K562 (cell line): ENCODE data around the gene C1QTNF5. TPM values are rescaled to one million over a fixed set of nuclear protein-coding genes. Genes with fewer than 3 reads are reported as not detected.

Source experiments
- ATAC-seq: fragments of 200-7000 bp; cut with Tn5 transposase; 3 replicates; pipeline ENCODE4 v1.9.1; 2020; ENCODE audit warnings: moderate library complexity
- BruUV-seq: library from RNA; stranded (reverse); fragments of 400-500 nt; replicated peaks from 2 replicates; lab custom pipeline; 2021; lab: Mats Ljungman, UMichigan
- CTCF ChIA-PET: fragments of 300-600 bp; formaldehyde crosslinking; extraction: SDS; loops from one replicate; lab custom pipeline; 2021; ENCODE audit warnings: low intra/inter-chr PET ratio; lab: Yijun Ruan, JAX
- POLR2A ChIA-PET: fragments of 300-600, 350-650 bp; sonication (Branson Sonifier 250); formaldehyde crosslinking; extraction: SDS; loops from one replicate; lab custom pipeline; 2021; ENCODE audit warnings: antibody characterized with exemption, inconsistent platforms; lab: Yijun Ruan, JAX
- DNase-seq, 4 experiments: peaks; one replicate each; pipeline versions ENCODE4 v3.0.0 to v3.0.0-alpha.2; 2011 to 2018; ENCODE audit warnings: low spot score in 3 of 4, mixed read lengths in 3 of 4; ENCODE audit errors: extremely low read depth in 1 of 4
- FAIRE-seq: peaks from 2 replicates; lab custom pipeline; 2011; peaks lifted over from hg19 to GRCh38; lab: Jason Lieb, UNC
- H2AFZ ChIP-seq: 2 replicates; pipeline ENCODE4 v1.6.0; 2011; ENCODE audit warnings: low read depth, low read length, control low read depth, inconsistent platforms
- H3K27ac ChIP-seq: fragments of 200-600 bp; 3 replicates; pipeline ENCODE4 v1.8.0; 2011; ENCODE audit warnings: low read depth, mild to moderate bottlenecking, control low read depth, inconsistent platforms, low read length, moderate library complexity, mixed read lengths; ENCODE audit errors: extremely low read depth
- H3K27me3 ChIP-seq, 2 experiments: fragments of 300-600 bp in 1 of 2; 2 replicates in 1 of 2; 3 replicates in 1 of 2; pipeline versions ENCODE4 v1.6.0 to v1.8.0; 2011; ENCODE audit warnings: inconsistent platforms in 2 of 2, low read length in 2 of 2, mild to moderate bottlenecking in 1 of 2, mixed read lengths in 1 of 2, moderate library complexity in 1 of 2; ENCODE audit not compliant: control insufficient read depth in 2 of 2, insufficient read depth in 2 of 2
- H3K36me3 ChIP-seq: fragments of 300-600 bp; 3 replicates; pipeline ENCODE4 v1.8.0; 2011; ENCODE audit warnings: mild to moderate bottlenecking, low read length, inconsistent platforms; ENCODE audit not compliant: control insufficient read depth, insufficient read depth
- H3K4me1 ChIP-seq, 2 experiments: fragments of 200-600 bp in 1 of 2; replicated peaks in 1 of 2; 2 replicates in 1 of 2; 3 replicates in 1 of 2; pipeline versions ENCODE4 v1.5.1 to v1.8.0; 2011; ENCODE audit warnings: inconsistent platforms in 2 of 2, low read length in 2 of 2, mild to moderate bottlenecking in 1 of 2, mixed read lengths in 1 of 2, moderate library complexity in 1 of 2; ENCODE audit not compliant: control insufficient read depth in 2 of 2, insufficient read depth in 2 of 2
- H3K4me2 ChIP-seq: 2 replicates; pipeline ENCODE4 v1.6.1; 2011; ENCODE audit warnings: low read length, control low read depth, inconsistent platforms, mixed read lengths; ENCODE audit not compliant: insufficient read depth
- H3K4me3 ChIP-seq: fragments of 200-600 bp; sonication (generic), shearing (Covaris generic); 2 replicates; pipeline ENCODE4 v1.5.1; 2016; ENCODE audit warnings: control low read depth, inconsistent platforms
- H3K79me2 ChIP-seq: fragments of 200-600 bp; 3 replicates; pipeline ENCODE4 v1.8.0; 2011; ENCODE audit warnings: low read length, inconsistent platforms; ENCODE audit not compliant: control insufficient read depth, insufficient read depth
- H3K9ac ChIP-seq, 2 experiments: 2 replicates each; pipeline versions ENCODE4 v1.6.0 to v1.6.1; 2011; ENCODE audit warnings: low read depth in 2 of 2, low read length in 2 of 2, control low read depth in 1 of 2, inconsistent platforms in 1 of 2, mild to moderate bottlenecking in 1 of 2, mixed read lengths in 1 of 2; ENCODE audit not compliant: insufficient read depth in 1 of 2
- H3K9me1 ChIP-seq: one replicate; pipeline ENCODE4 v1.6.0; 2011; ENCODE audit warnings: inconsistent platforms, mild to moderate bottlenecking, low read length, moderate library complexity; ENCODE audit not compliant: control insufficient read depth, insufficient read depth
- H3K9me3 ChIP-seq: replicated peaks from 2 replicates; pipeline ENCODE4 v1.5.1; 2011; ENCODE audit warnings: low read depth, low read length, inconsistent platforms; ENCODE audit not compliant: control insufficient read depth, insufficient read depth
- H4K20me1 ChIP-seq: replicated peaks from 2 replicates; pipeline ENCODE4 v1.6.1; 2011; ENCODE audit warnings: low read length, inconsistent platforms, mixed read lengths; ENCODE audit not compliant: control insufficient read depth, insufficient read depth
- FOXK2 ChIP-seq, 2 experiments: fragments of 450-650 bp; IDR thresholded peaks in 1 of 2; conservative IDR thresholded peaks in 1 of 2; 2 replicates each; pipeline ENCODE4 v1.6.1; 2016; ENCODE audit warnings: low read depth in 2 of 2, mild to moderate bottlenecking in 1 of 2
- WGBS: fragments of 100-300 bp; shearing (Covaris generic); methylation state at CpG from one replicate; pipeline ENCODE4 v1.1.6; 2016; ENCODE audit warnings: low coverage, mixed read lengths; ENCODE audit not compliant: insufficient coverage; ENCODE audit errors: missing lambda C conversion rate; 5-methylcytosine and 5-hydroxymethylcytosine counted together
- in situ Hi-C: fragments of 300-500 bp; cut with MboI; formaldehyde crosslinking; loops from 4 replicates; pipeline ENCODE4 v1.15.0; 2018; ENCODE audit warnings: inconsistent platforms, mixed read lengths
- intact Hi-C: fragments of 100-400 bp; cut with micrococcal nuclease; formaldehyde crosslinking; loops from 2 replicates; pipeline ENCODE4 v1.14.2; 2022
- polyA plus RNA-seq, 8 experiments: library from polyadenylated mRNA; depleted of rRNA in 4 of 8; stranded (reverse) in 5 of 8; unstranded in 3 of 8; fragments of >200 nt; fragmentation: Nextera tagmentation in 2 of 8; fragmentation: Illumina TruSeq in 1 of 8; extraction: Ambion mirVana in 2 of 8; extraction: Trizol in 1 of 8; gene quantifications; 2 replicates each; pipeline versions ENCODE4 v1.2.1 to v1.2.3, GENCODE V29; 2011 to 2014; ENCODE audit warnings: inconsistent platforms in 1 of 8, missing spikeins in 1 of 8
- total RNA-seq, 7 experiments: library from RNA; depleted of rRNA in 6 of 7; stranded (reverse); fragments of >200 nt in 6 of 7; fragmentation: Illumina TruSeq in 2 of 7; extraction: Trizol in 2 of 7; gene quantifications; 2 replicates each; pipeline versions ENCODE4 v1.2.1 to v1.2.3, GENCODE V29; 2011 to 2021; ENCODE audit warnings: low replicate concordance in 1 of 7
- TF ChIP-seq, protein P1 (sequence below): sonication (generic); formaldehyde crosslinking; IDR thresholded peaks from 2 replicates; pipeline ENCODE4 v1.8.1; 2023; ENCODE audit warnings: mild to moderate bottlenecking, missing genetic modification reagents
- TF ChIP-seq, protein P2 (sequence below): fragments of 200-800 bp; sonication (Bioruptor generic); IDR thresholded peaks from 2 replicates; pipeline ENCODE4 v1.6.1; 2016; ENCODE audit warnings: missing genetic modification characterization, missing compliant biosample characterization

The C1QTNF5 gene
- total and polyA plus RNA-seq, 9 of the 15 experiments (the other 6 are each of a cell fraction or from before 2014, with no cell fraction given): 0.07 to 0.76 (median 0.24) TPM; not detected in 1

DNA sequence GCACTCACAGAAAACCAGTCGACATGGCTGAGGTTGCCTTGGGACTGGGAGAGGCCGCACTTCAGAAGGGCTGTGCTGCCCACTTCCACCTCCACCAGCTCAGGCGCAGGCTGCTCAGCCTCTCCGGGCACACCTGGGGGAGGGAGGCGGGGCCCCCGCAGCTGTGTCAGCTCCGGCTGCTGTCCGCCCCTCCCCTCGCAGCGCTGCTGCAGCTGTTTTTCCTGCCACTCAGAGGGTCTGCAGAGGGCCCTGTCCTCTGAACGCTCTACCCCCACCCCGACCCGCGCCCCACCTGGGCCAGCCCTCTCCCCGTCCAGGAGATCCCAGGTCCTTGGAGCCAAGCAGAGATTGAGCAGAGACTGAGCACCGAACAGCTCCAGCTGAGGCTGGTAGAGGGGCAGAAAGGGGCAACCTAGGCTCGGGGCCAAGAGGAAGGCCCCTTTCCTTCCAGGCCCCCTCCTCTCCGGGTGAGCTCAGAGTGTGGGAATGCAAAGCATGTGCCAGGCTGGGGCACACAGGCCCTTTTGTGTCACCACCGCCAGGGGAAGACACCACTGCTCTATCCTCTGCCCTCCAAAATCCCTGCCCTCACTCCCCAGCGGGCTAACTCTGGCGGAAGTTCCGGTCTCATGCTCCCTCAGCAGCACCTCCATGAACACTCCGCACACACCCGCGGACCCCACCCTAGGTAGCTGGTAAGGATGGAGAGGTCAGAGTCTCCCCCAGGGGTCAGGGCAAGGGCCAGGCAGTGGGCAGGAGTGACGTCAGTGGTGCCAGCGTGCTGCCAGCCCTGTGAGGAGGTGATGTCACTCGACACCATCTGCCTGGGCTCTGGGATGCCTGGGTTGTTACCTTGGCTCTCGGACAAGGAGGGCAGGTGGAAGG, 25.3 kb downstream of the C1QTNF5 start:
- 88% methylated on average over 13 of the region's 29 CpGs for WGBS
- ATAC-seq (no peak), FAIRE-seq (no peak), DNase-seq (peak in 1 of 4 experiments; percentile 27)
- Histone ChIP-seq H3K79me2 (peaks cover 26% of the 10 kb centered on the region; the same call in 2 of the 3 replicates), H3K4me1 (peaks cover 41 to 65% of the 10 kb centered on the region in 2 experiments), H3K4me3 (peak overlapping the region; percentile 56; the same call in 1 of the 2 replicates), H4K20me1 (0 out of 2 replicates have a peak, but pooled peaks cover 6% of the 10 kb centered on the region), H3K9me3 (no peaks in the 10 kb centered on the region), H3K36me3 (peaks cover 44% of the 10 kb centered on the region; the same call in 2 of the 3 replicates), H3K9me1 (no peaks in the 10 kb centered on the region), H3K27me3 (no peaks in the 10 kb centered on the region; a peak in 1 of 5 replicates), H3K27ac (no peak overlapping the region), H3K4me2 (peak overlapping the region; percentile 72), H3K9ac (peak overlapping the region in 1 of 2 experiments; percentile 84; a peak in 2 of 4 replicates), H2AFZ (no peak overlapping the region)
- ChIA-PET CTCF (no interaction called here), POLR2A (interaction anchor here (0.6 to 1.9 kb wide), 9 partner anchors 10 to 406 kb away, joined by 3 to 6 read pairs (median 3); no protein-coding TSS in a partner anchor)
- intact Hi-C loops: loop anchor here (5.0 kb wide), 1 partner anchor 403 kb away; no protein-coding TSS in a partner anchor
- in situ Hi-C loops: no loop called here
- no peak for TF ChIP-seq FOXK2 (conservative IDR thresholded peaks at IDR 0.05 in 1 of 2, IDR thresholded peaks at IDR 0.05 in 1 of 2; ENCODE audit: low read depth in 2 of 2)
- TF ChIP-seq, protein P1, sequence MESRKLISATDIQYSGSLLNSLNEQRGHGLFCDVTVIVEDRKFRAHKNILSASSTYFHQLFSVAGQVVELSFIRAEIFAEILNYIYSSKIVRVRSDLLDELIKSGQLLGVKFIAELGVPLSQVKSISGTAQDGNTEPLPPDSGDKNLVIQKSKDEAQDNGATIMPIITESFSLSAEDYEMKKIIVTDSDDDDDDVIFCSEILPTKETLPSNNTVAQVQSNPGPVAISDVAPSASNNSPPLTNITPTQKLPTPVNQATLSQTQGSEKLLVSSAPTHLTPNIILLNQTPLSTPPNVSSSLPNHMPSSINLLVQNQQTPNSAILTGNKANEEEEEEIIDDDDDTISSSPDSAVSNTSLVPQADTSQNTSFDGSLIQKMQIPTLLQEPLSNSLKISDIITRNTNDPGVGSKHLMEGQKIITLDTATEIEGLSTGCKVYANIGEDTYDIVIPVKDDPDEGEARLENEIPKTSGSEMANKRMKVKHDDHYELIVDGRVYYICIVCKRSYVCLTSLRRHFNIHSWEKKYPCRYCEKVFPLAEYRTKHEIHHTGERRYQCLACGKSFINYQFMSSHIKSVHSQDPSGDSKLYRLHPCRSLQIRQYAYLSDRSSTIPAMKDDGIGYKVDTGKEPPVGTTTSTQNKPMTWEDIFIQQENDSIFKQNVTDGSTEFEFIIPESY: 0 out of 2 replicates have a peak, but pooled peaks have one; percentile 10
- TF ChIP-seq, protein P2, sequence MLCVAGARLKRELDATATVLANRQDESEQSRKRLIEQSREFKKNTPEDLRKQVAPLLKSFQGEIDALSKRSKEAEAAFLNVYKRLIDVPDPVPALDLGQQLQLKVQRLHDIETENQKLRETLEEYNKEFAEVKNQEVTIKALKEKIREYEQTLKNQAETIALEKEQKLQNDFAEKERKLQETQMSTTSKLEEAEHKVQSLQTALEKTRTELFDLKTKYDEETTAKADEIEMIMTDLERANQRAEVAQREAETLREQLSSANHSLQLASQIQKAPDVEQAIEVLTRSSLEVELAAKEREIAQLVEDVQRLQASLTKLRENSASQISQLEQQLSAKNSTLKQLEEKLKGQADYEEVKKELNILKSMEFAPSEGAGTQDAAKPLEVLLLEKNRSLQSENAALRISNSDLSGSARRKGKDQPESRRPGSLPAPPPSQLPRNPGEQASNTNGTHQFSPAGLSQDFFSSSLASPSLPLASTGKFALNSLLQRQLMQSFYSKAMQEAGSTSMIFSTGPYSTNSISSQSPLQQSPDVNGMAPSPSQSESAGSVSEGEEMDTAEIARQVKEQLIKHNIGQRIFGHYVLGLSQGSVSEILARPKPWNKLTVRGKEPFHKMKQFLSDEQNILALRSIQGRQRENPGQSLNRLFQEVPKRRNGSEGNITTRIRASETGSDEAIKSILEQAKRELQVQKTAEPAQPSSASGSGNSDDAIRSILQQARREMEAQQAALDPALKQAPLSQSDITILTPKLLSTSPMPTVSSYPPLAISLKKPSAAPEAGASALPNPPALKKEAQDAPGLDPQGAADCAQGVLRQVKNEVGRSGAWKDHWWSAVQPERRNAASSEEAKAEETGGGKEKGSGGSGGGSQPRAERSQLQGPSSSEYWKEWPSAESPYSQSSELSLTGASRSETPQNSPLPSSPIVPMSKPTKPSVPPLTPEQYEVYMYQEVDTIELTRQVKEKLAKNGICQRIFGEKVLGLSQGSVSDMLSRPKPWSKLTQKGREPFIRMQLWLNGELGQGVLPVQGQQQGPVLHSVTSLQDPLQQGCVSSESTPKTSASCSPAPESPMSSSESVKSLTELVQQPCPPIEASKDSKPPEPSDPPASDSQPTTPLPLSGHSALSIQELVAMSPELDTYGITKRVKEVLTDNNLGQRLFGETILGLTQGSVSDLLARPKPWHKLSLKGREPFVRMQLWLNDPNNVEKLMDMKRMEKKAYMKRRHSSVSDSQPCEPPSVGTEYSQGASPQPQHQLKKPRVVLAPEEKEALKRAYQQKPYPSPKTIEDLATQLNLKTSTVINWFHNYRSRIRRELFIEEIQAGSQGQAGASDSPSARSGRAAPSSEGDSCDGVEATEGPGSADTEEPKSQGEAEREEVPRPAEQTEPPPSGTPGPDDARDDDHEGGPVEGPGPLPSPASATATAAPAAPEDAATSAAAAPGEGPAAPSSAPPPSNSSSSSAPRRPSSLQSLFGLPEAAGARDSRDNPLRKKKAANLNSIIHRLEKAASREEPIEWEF: no peak
- no TSS peak for BruUV-seq
